Hepatic stellate cell (primary cell): Measurements from ENCODE around the gene TNS3.
A peak's percentile ranks its signal among the peaks of the same experiment; 100 is the strongest.
"Not testable (repeated sequence)": the region's sequence is repeated elsewhere in the genome, so short reads cannot be mapped to it uniquely, and the experiment has no call there.

Experiments
- DNase-seq: peaks from one replicate; pipeline ENCODE4 v3.0.0; 2011; ENCODE audit warnings: low spot score

Gene TNS3

GRCh38 chr7:47452295-47452694 lies 129.6 kb downstream of the TNS3 start:
- DNase-seq = no peak

- DNase-seq = no peak
Observed at GRCh38 chr7:47451851-47452205, 130.1 kb downstream of the TNS3 start.

- DNase-seq = peak; percentile 61
Observed at GRCh38 chr7:47449810-47450590, 131.9 kb downstream of the TNS3 start.

GRCh38 chr7:47448971-47449370 lies 132.9 kb downstream of the TNS3 start:
- no peak for DNase-seq

- DNase-seq = no peak
Observed at GRCh38 chr7:47447621-47448349, 134.1 kb downstream of the TNS3 start.

GRCh38 chr7:47446871-47447466 lies 134.9 kb downstream of the TNS3 start:
- no peak for DNase-seq

GRCh38 chr7:47444376-47445098 lies 137.4 kb downstream of the TNS3 start:
- peak; percentile 40 for DNase-seq

- no peak for DNase-seq
Observed at GRCh38 chr7:47443049-47443448, 138.9 kb downstream of the TNS3 start.

GRCh38 chr7:47442605-47442865 lies 139.4 kb downstream of the TNS3 start:
- DNase-seq = no peak

GRCh38 chr7:47441796-47442604 lies 139.9 kb downstream of the TNS3 start:
- peak; percentile 35 for DNase-seq

- DNase-seq = not testable (repeated sequence)
Observed at GRCh38 chr7:47441048-47441447, 140.9 kb downstream of the TNS3 start.

- DNase-seq = no peak
Observed at GRCh38 chr7:47440320-47440719, 141.6 kb downstream of the TNS3 start.

GRCh38 chr7:47439181-47439667 lies 142.7 kb downstream of the TNS3 start:
- DNase-seq = no peak

GRCh38 chr7:47438411-47439029 lies 143.4 kb downstream of the TNS3 start:
- DNase-seq = no peak

- peak; percentile 78 for DNase-seq
Observed at GRCh38 chr7:47435889-47436312, 146.0 kb downstream of the TNS3 start.

GRCh38 chr7:47433564-47433895 lies 148.4 kb downstream of the TNS3 start:
- no peak for DNase-seq

- no peak for DNase-seq
Observed at GRCh38 chr7:47432671-47433563, 149.0 kb downstream of the TNS3 start.

- no peak for DNase-seq
Observed at GRCh38 chr7:47430422-47430821, 151.5 kb downstream of the TNS3 start.

- DNase-seq = no peak
Observed at GRCh38 chr7:47428768-47429472, 153.0 kb downstream of the TNS3 start.
